ENCODE results near the gene MSRB1.
"Not testable (repeated sequence)": the region's sequence is repeated elsewhere in the genome, so short reads cannot be mapped to it uniquely, and the experiment has no call there.

The MSRB1 gene

DNA sequence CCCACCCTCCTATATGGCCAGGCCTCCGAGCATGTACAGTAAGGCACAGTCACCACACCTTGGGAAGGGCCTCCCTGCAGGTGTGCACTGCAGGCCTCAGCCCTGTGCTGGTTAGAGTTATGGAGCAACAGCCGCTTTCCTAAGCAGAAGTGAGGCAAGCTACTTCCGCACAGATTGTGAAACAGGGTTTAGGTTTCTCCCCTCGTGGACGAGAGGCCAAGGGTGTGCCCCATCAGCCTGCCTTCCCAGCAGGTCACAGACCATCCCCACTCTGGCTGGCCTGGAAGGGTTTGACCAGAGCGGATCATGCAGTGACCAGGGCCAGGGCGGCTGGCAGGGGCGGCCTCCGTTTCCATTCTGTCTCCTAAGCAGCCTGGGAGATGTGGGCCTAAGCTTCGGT lies 4.7 kb downstream of the MSRB1 start:
- DNase-seq, result no peak

DNA sequence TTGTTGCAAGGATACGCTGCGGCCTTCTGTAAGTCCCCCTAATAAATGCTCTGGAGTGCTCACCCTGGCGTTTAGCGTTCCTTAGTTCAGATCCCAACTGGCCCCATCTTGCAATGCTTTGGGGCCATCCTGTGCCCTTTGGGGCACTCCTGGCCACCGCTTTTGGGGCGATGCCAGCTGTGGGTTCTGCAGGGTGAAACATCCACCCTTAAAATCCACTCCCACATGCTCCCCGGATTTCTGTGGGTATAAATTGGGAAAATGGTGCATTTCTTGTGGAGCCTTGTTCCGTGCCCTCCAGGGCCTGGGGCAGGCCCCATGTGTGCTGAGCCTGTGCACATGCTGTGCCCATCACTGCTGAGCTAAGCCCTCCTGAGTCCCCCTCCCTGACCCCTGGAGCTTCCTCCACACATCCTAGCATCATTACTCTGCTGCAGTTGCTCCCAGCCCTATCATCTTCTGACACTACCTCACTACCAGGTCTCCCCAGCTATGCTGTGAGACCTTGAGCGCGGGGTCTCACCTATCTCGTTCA lies 6.0 kb downstream of the MSRB1 start:
- DNase-seq, result no peak

DNA sequence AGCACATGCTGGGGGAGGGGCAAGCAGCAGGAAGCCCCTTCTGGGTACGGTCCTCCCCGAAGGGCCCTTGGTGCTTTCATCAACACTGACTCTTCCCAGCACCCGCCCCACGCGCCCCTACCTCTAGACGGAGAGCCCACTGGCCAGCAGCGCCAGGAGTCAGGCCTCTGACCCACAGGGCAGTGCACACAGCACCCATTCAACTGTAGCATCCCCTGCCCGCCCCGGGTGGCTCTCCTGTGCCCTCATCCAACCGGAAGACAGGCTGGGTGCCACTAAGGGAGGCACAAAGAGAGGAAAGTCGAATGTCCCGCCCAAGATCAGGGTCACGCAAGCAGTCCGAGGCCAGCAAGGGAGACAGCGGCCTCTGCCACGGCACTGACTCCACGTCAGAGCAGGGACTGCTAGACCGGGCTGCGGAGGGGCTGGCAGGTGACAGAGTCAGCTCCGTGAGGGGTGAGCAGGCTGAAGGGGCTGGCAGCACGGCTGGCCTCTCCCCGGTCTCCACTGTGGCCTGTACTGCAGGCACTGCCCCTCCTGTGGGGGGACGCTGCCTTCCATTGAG lies 9.8 kb downstream of the MSRB1 start:
- no peak for DNase-seq

GRCh38 chr16:1932050-1933028 lies 10.7 kb downstream of the MSRB1 start:
- DNase-seq, result no peak

GRCh38 chr16:1930338-1930720 lies 12.7 kb downstream of the MSRB1 start:
- no peak for DNase-seq

GRCh38 chr16:1929578-1930337 lies 13.2 kb downstream of the MSRB1 start:
- DNase-seq, result peak; percentile 12

DNA sequence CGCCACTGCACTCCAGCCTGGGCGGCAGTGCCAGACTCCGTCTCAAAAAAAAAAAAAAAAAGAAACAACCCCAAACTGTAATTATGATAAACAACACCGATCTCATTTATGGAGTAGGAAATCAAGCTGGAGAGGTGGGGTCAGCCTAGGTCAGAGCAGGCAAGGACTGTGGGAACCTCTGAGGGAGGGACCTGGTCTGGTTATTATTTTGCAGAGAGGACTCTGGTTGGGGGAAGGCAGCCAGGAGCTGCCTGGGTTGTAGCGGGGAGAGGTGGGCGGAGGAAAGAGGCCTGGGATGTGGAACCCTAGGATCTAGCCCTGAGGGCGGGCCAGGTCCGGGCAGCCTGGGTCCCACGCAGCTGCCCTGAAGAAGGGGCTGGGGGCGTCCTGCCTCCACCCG lies 13.9 kb downstream of the MSRB1 start:
- no peak for DNase-seq

DNA sequence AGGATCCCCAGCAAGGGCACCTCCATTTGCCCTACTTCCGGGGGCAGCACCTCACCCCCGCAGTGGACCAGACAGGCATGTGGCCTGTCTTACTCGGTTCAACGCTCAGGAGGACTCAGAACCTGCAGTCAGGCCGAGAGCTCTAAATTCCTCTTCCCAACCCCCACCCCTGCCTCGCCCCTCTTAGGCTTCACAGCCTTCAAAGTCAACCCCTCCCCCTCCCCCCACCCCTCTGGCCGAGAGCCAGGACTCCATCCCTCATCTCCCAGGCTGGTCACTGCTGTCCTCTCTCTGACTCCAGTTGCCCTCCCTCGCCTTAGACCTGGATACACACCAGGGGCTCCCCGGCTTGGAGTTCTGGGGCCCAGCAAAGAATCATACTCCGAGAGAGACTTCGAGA lies 16.7 kb downstream of the MSRB1 start:
- DNase-seq, result no peak

DNA sequence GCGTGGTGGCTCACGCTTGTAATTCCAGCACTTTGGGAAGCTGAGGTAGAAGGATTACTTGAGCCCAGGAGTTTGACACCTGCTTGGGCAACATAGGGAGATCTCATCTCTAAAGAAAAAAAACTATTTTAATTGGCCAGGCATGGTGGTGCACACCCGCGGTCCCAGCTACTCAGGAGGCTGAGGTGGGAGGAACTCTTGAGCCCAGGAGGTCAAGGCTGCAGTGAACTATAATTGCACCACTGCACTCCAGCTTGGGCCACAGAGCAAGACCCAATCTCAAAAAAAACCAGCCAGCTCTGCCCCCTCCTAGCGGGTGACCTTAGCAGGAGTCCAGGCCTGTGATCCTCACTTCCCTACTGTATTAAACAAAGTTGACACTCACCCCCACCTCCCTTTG lies 18.9 kb downstream of the MSRB1 start:
- no peak for DNase-seq

GRCh38 chr16:1923299-1924034 lies 19.5 kb downstream of the MSRB1 start:
- peak; percentile 30 for DNase-seq

- no peak for DNase-seq
These were observed 20.6 kb downstream of the MSRB1 start for GRCh38 chr16:1922357-1922756.

DNA sequence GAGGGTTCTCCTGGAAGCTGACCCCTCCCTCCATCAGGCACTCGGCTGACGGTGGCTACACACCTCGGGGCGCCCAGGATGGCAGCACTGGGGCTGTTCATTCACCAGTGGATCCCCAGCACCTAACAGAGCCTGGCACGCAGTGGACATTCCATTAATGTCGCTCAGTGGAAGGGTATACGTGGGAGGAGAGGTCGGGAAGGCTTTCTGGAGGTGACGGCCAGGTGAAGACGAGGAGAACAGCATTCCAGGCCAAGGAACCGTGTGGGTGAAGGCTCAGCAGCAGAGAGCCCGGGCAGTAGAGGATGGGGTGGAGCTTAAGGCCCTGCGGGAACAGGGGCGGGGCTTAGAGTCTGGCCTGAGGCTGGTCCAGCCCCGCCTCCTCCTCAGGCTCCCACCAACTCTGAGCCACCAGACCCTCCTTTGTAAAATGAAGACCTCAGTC lies 22.2 kb downstream of the MSRB1 start:
- no peak for DNase-seq

DNA sequence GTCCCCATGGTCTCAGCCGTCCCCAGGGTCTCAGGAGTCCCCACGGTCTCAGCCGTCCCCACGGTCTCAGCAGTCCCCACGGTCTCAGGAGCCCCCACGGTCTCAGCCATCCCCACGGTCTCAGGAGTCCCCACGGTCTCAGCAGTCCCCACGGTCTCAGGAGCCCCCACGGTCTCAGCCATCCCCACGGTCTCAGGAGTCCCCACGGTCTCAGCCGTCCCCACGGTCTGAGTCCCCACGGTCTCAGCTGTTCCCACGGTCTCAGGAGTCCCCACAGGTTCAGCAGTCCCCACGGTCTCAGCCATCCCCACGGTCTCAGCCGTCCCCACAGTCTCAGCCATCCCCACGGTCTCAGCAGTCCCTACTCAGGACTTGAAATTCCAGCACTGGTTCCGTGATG lies 22.9 kb downstream of the MSRB1 start:
- DNase-seq, result not testable (repeated sequence)

DNA sequence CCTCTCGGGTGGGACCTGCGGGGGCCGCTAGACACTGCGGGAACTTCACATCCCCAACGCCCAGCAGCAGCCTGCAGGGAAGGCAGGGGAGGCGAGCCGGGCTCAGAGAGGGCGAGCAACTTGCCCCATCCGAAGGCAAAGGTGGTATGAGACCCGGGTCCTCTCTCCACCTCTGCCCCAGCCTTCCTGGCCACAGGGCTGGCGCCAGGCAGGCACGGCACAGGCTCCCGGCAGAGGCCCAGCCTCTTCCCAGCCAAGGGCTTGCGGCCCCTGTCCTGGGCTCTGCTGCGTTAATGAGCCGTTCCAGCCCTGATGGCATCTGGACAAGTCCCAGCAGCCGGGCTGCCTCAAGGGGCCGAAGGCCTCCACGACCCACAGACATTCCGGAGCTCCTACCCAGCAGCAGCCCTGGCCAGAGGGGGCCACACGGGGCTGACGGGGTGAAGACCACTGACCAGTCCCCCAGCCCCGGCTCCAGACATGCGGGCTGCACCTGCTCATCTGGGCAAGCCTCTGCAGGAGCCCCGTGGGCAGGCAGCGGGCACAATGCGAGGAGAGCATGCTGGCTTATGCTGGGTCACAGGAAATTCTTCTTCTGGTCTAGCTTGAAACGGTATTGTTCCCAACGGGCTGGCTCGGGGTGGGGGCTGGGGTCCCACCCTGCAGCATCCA lies 23.5 kb downstream of the MSRB1 start:
- no peak for DNase-seq

- DNase-seq, result no peak
These were observed 24.4 kb downstream of the MSRB1 start, which contains the start of gene HS3ST6 for GRCh38 chr16:1918351-1919326. Gene HS3ST6 (minus strand): TSS chr16:1918415. CDS start chr16:1918323, 92 bp downstream.

DNA sequence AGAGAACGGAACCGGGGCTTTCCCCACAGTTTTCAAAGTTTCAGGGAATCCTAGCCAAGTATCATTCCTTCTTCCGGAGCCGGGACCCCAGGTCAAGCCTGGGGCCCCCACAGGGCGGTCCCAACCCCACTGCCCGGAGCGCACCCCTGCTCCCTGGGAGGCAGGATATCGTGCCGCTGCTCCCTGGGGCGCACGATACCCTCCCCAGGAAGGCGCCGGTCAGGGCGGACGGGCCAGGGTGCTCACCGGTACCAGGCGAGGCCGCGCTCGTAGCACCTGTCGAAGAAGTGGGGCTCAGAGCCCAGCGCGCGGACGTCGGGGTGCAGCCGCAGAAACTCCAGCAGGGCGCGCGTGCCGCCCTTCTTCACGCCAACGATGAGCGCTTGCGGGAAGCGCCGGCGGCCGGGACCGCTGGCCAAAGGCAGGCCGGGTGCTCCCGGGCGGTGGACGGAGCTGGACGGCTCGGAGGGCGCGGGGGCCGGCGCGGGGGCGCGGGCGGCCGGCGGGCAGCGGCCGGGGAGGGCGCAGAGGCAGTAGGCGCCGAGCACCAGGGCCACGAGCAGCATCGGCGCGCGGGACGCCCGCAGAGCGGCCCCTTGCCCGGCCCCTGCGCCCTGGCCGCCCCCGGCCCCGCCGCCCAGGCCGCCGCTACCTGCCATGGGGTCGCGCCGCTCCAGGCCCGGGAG lies 25.2 kb downstream of the MSRB1 start:
- DNase-seq, result no peak

DNA sequence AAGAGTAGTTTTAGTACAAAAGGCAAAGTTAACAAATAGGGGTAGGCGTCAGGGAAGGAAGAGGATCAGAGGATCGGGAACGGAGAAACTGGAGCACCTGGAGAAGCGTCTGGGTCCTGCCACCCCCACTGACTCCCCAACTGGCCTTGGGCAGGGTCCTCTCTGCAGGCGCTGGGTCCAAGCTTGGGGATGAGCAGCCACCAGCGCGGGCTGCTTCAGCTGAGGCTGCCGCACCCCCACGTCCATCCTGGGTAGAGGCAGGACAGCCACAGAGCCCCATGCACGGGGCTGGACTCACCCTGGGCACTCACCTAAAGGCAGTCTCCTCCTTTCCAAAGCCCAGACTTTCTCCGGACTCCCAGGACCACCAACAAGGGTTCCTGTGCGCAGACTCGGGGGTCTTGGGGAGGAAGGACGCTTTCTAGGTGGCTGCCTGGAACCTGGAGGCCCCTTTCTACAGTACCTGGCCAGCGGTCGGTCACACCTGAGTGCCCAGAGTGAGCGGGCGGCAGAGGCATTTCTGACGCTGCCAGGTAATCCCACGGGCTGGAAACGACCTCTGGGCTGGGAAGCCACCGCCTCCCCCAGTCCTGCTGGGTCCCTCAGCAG lies 25.8 kb downstream of the MSRB1 start:
- DNase-seq, result no peak

DNA sequence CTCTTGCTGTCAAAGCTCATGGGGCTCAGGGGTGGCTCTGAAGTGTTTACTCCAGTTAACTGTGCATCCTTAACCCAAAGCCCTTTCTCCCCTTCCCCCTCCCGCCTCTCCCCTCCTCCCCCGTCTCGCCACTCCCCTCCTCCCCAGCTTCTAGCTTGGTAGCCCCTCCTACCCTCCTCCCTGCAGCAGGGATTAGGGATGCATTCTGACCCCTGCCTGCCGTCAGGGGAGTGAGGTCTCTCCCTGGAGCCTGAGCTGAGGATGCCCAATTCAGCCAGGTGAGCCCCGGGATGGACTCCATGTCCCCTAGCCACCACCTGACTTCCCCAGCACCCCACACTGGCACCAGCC lies 26.4 kb downstream of the MSRB1 start:
- no peak for DNase-seq

DNA sequence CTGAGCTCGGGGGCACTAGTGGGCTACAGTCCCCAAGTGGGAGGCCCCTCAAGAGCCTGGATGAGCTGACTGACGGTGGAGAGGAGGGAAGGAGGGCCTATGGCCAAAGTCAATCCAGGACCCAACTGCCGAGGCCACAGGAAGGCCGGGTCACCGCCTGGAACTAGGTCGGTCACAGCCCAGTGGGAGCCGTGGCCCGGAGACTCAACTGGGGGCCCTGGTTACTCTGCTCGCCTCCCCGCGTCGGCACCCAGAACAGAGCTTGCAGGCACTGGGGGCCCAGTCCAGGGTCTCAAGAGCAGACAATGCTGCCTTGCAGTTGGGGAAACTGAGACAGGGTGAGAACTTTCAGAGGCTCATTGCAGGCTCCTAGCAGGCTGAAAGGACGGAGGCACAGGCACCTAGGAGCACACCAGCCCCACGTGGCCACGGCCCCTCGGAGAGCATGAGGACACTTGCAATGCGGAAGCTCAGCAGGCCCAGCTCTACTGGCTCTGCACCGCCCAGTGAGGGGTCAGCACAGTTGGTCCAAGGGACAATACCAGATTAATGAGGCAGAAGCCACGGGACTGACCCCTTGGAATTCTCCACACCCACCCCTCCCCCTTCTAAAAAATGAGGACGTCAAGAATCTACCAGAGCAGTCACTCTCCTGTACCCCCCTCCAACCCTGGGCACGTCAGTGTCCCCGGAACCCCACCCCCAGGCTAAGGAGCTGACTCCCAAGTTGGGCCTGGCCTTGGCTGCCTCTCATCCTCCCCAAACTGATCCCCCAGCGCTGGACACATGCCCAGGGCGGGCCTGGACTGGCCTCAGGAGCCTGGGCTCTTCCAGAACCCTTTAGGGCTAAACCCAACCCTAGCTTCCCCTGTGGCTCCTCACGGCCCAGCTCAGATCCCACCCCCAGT lies 27.0 kb downstream of the MSRB1 start:
- DNase-seq, result no peak
